SK-N-SH (cell line): ENCODE results near the gene MAGEF1.

Source experiments
- CTCF ChIP-seq: fragments of 200-600 bp; sonication (generic); IDR thresholded peaks from 2 replicates; pipeline ENCODE4 v1.6.1; 2017; ENCODE audit warnings: antibody characterized with exemption, mild to moderate bottlenecking, moderate library complexity
- EP300 ChIP-seq, 2 experiments: IDR thresholded peaks; 2 replicates each; pipeline versions ENCODE4 v1.4.0 to v1.6.1; 2012; ENCODE audit warnings: borderline replicate concordance in 1 of 2, low read depth in 1 of 2, low read length in 1 of 2
- EZH2phosphoT487 ChIP-seq: fragments of 200-600 bp; sonication (generic); IDR thresholded peaks from 2 replicates; pipeline ENCODE4 v1.6.1; 2017; ENCODE audit warnings: low read depth, mixed run types, mild to moderate bottlenecking, antibody characterized with exemption, moderate library complexity, borderline replicate concordance
- GABPA ChIP-seq: IDR thresholded peaks from 2 replicates; pipeline ENCODE4 v1.4.0; 2012; ENCODE audit warnings: low read depth, mild to moderate bottlenecking
- MAX ChIP-seq: IDR thresholded peaks from 2 replicates; pipeline ENCODE4 v1.4.0; 2012; ENCODE audit warnings: low read depth
- MXI1 ChIP-seq: IDR thresholded peaks from 2 replicates; pipeline ENCODE4 v1.6.1; 2012; ENCODE audit warnings: mild to moderate bottlenecking, low read depth, low read length, improper control_type of control experiment
- NRF1 ChIP-seq: IDR thresholded peaks from 2 replicates; pipeline ENCODE4 v1.6.1; 2012; ENCODE audit warnings: low read depth, mild to moderate bottlenecking, low read length
- POLR2AphosphoS5 ChIP-seq: IDR thresholded peaks from 2 replicates; pipeline ENCODE4 v1.6.1; 2012; ENCODE audit warnings: low read depth, low read length
- RAD21 ChIP-seq: IDR thresholded peaks from 2 replicates; pipeline ENCODE4 v1.6.1; 2012; ENCODE audit warnings: mild to moderate bottlenecking, low read length
- REST ChIP-seq: IDR thresholded peaks from 2 replicates; pipeline ENCODE4 v1.6.1; 2012; ENCODE audit warnings: mild to moderate bottlenecking, low read depth, low read length, moderate library complexity
- RFX5 ChIP-seq: IDR thresholded peaks from 2 replicates; pipeline ENCODE4 v1.6.1; 2012; ENCODE audit warnings: mild to moderate bottlenecking, improper control_type of control experiment, low read length
- SMC3 ChIP-seq: IDR thresholded peaks from 2 replicates; pipeline ENCODE4 v1.6.1; 2012; ENCODE audit warnings: low read depth, low read length, improper control_type of control experiment
- TEAD4 ChIP-seq: IDR thresholded peaks from 2 replicates; pipeline ENCODE4 v1.4.0; 2012; ENCODE audit warnings: mild to moderate bottlenecking, borderline replicate concordance; ENCODE audit not compliant: insufficient read depth
- YY1 ChIP-seq: IDR thresholded peaks from 2 replicates; pipeline ENCODE4 v1.4.0; 2012; ENCODE audit warnings: low read depth, mild to moderate bottlenecking

GRCh38 chr3:184670091-184670602 is 41.7 kb downstream of the MAGEF1 start:
- no peak for TF ChIP-seq MXI1
- no peak for TF ChIP-seq CTCF
- no peak for TF ChIP-seq REST
- no peak for TF ChIP-seq EZH2phosphoT487
- TF ChIP-seq YY1, result no peak
- TF ChIP-seq EP300 (IDR thresholded peaks at IDR 0.05; ENCODE audit: borderline replicate concordance in 1 of 2, low read depth in 1 of 2, low read length in 1 of 2), result no peak
- no peak for TF ChIP-seq NRF1
- no peak for TF ChIP-seq RAD21
- no peak for TF ChIP-seq MAX
- TF ChIP-seq GABPA, result no peak
- TF ChIP-seq SMC3, result no peak
- TF ChIP-seq RFX5, result no peak
- no peak for TF ChIP-seq TEAD4
- TF ChIP-seq POLR2AphosphoS5, result no peak
